NCI-H1417 (cell line): ENCODE measurements around the gene PNLIP.

ENCODE experiments used
- DNase-seq, 3 experiments: peaks; one replicate each; lab custom pipeline; 2025; lab: John Stamatoyannopoulos, UW

The PNLIP gene

GRCh38 chr10:116574797-116575196 is 29.1 kb downstream of the PNLIP start:
- DNase-seq, result no peak

- no peak for DNase-seq
Observed at GRCh38 chr10:116587878-116588591, 42.3 kb downstream of the PNLIP start.

GRCh38 chr10:116588995-116589394 is 43.3 kb downstream of the PNLIP start:
- no peak for DNase-seq

GRCh38 chr10:116589926-116590325 is 44.2 kb downstream of the PNLIP start:
- no peak for DNase-seq

- peak in 2 of 3 experiments; percentile 40 to 80 for DNase-seq
Observed at GRCh38 chr10:116590590-116591444, 45.1 kb downstream of the PNLIP start, which contains the start of gene PNLIPRP1. TSS of gene PNLIPRP1 (plus strand) at chr10:116590959. CDS start at chr10:116591130, 171 bp downstream.

- no peak for DNase-seq
Observed at GRCh38 chr10:116593139-116593740, 47.5 kb downstream of the PNLIP start.

- DNase-seq, result no peak
Observed at GRCh38 chr10:116594525-116595035, 48.8 kb downstream of the PNLIP start.

GRCh38 chr10:116596062-116596461 is 50.3 kb downstream of the PNLIP start:
- no peak for DNase-seq

- no peak for DNase-seq
Observed at GRCh38 chr10:116597543-116597942, 51.8 kb downstream of the PNLIP start.

GRCh38 chr10:116598329-116598728 is 52.6 kb downstream of the PNLIP start:
- no peak for DNase-seq

- DNase-seq, result no peak
Observed at GRCh38 chr10:116599991-116600390, 54.3 kb downstream of the PNLIP start.

GRCh38 chr10:116602648-116603400 is 57.1 kb downstream of the PNLIP start:
- DNase-seq, result no peak

GRCh38 chr10:116606061-116606483 is 60.3 kb downstream of the PNLIP start:
- no peak for DNase-seq

GRCh38 chr10:116607336-116607735 is 61.6 kb downstream of the PNLIP start:
- DNase-seq, result no peak

- no peak for DNase-seq
Observed at GRCh38 chr10:116608686-116609594, 63.2 kb downstream of the PNLIP start.

GRCh38 chr10:116610443-116611152 is 64.9 kb downstream of the PNLIP start:
- no peak for DNase-seq

- no peak for DNase-seq
Observed at GRCh38 chr10:116611153-116611545, 65.4 kb downstream of the PNLIP start.

GRCh38 chr10:116612107-116612769 is 66.5 kb downstream of the PNLIP start:
- peak in 1 of 3 experiments; percentile 5 for DNase-seq

- DNase-seq, result no peak
Observed at GRCh38 chr10:116613471-116613870, 67.7 kb downstream of the PNLIP start.
